GM23338 (cell line): ENCODE data around the gene CAMTA1. TPM values are rescaled to one million over a fixed set of nuclear protein-coding genes. Genes with fewer than 3 reads are reported as not detected.

Experiments used
- ATAC-seq: fragments of 200-7000 bp; cut with Tn5 transposase; 3 replicates; pipeline ENCODE4 v1.9.1; 2020
- DNase-seq: peaks from one replicate; pipeline ENCODE4 v3.0.0-alpha.2; 2015; ENCODE audit warnings: low spot score
- H2AFZ ChIP-seq: fragments of 200-600 bp; sonication (generic); 2 replicates; pipeline ENCODE4 v1.8.0; 2016; ENCODE audit warnings: antibody characterized with exemption, mild to moderate bottlenecking, moderate library complexity
- H3F3A ChIP-seq: fragments of 200-600 bp; sonication (generic); replicated peaks from 2 replicates; pipeline ENCODE4 v1.8.0; 2017; ENCODE audit warnings: antibody characterized with exemption, mixed run types, low read depth
- H3K27ac ChIP-seq: fragments of 200-600 bp; sonication (generic); 2 replicates; pipeline ENCODE4 v1.6.1; 2016; ENCODE audit warnings: low read depth
- H3K27me3 ChIP-seq: fragments of 200-600 bp; sonication (generic); 2 replicates; pipeline ENCODE4 v1.8.0; 2016; ENCODE audit warnings: mild to moderate bottlenecking, mixed run types, moderate library complexity; ENCODE audit not compliant: insufficient read depth
- H3K36me3 ChIP-seq: fragments of 200-600 bp; sonication (generic); 2 replicates; pipeline ENCODE4 v1.8.0; 2016; ENCODE audit warnings: mild to moderate bottlenecking; ENCODE audit not compliant: insufficient read depth
- H3K4me1 ChIP-seq: fragments of 200-600 bp; sonication (generic); 2 replicates; pipeline ENCODE4 v1.8.0; 2016; ENCODE audit warnings: mild to moderate bottlenecking, moderate library complexity; ENCODE audit not compliant: insufficient read depth
- H3K4me2 ChIP-seq: fragments of 200-600 bp; sonication (generic); 2 replicates; pipeline ENCODE4 v1.7.1; 2017; ENCODE audit warnings: mixed run types
- H3K4me3 ChIP-seq: fragments of 200-600 bp; sonication (generic); 2 replicates; pipeline ENCODE4 v1.6.1; 2016; ENCODE audit warnings: mixed run types
- H3K79me2 ChIP-seq: fragments of 200-600 bp; sonication (generic); replicated peaks from 2 replicates; pipeline ENCODE4 v1.8.0; 2017; ENCODE audit warnings: mild to moderate bottlenecking; ENCODE audit not compliant: insufficient read depth
- H3K9me2 ChIP-seq: fragments of 200-600 bp; sonication (generic); 2 replicates; pipeline ENCODE4 v1.8.0; 2017; ENCODE audit not compliant: insufficient read depth
- H4K20me1 ChIP-seq: fragments of 200-600 bp; sonication (generic); replicated peaks from 2 replicates; pipeline ENCODE4 v1.8.0; 2017; ENCODE audit warnings: mild to moderate bottlenecking; ENCODE audit not compliant: insufficient read depth
- H3K27ac Mint-ChIP-seq: 2 replicates; pipeline ENCODE4 v1.8.0; 2020; ENCODE audit warnings: inconsistent platforms, mild to moderate bottlenecking, moderate library complexity, mixed read lengths
- H3K27me3 Mint-ChIP-seq: 3 replicates; pipeline ENCODE4 v1.8.0; 2022; ENCODE audit warnings: low read depth, mild to moderate bottlenecking, moderate library complexity, mixed read lengths, inconsistent platforms; ENCODE audit not compliant: insufficient read depth, poor library complexity
- H3K36me3 Mint-ChIP-seq: 3 replicates; pipeline ENCODE4 v1.8.0; 2021; ENCODE audit warnings: low read depth, mild to moderate bottlenecking, inconsistent platforms, moderate library complexity, mixed read lengths
- H3K4me1 Mint-ChIP-seq: 3 replicates; pipeline ENCODE4 v1.8.0; 2020; ENCODE audit warnings: mild to moderate bottlenecking, inconsistent platforms, mixed read lengths
- H3K4me3 Mint-ChIP-seq: 3 replicates; pipeline ENCODE4 v1.8.0; 2021; ENCODE audit warnings: moderate library complexity, mild to moderate bottlenecking, inconsistent platforms, mixed read lengths
- H3K9me3 Mint-ChIP-seq: 3 replicates; pipeline ENCODE4 v1.8.0; 2020; ENCODE audit warnings: moderate library complexity, mild to moderate bottlenecking, inconsistent platforms, mixed read lengths
- CREB1 ChIP-seq: fragments of 250-450 bp; sonication (Bioruptor Pico); IDR thresholded peaks from 2 replicates; pipeline ENCODE4 v1.5.0; 2020; ENCODE audit warnings: low read depth, mild to moderate bottlenecking, moderate library complexity
- EZH2 ChIP-seq: fragments of 200-600 bp; sonication (generic); IDR thresholded peaks from one replicate; pipeline ENCODE4 v1.8.0; 2017; ENCODE audit warnings: antibody characterized with exemption, mild to moderate bottlenecking, low read depth; ENCODE audit not compliant: unreplicated experiment
- EZH2phosphoT487 ChIP-seq: fragments of 200-600 bp; sonication (generic); IDR thresholded peaks from one replicate; pipeline ENCODE4 v1.8.1; 2018; ENCODE audit warnings: antibody characterized with exemption; ENCODE audit not compliant: unreplicated experiment
- JUNB ChIP-seq: IDR thresholded peaks from one replicate; pipeline ENCODE4 v1.6.1; 2016; ENCODE audit warnings: antibody characterized with exemption; ENCODE audit not compliant: unreplicated experiment
- NANOG ChIP-seq: IDR thresholded peaks from 2 replicates; pipeline ENCODE4 v1.6.1; 2016; ENCODE audit warnings: antibody characterized with exemption, borderline replicate concordance
- POLR2AphosphoS5 ChIP-seq: IDR thresholded peaks from 2 replicates; pipeline ENCODE4 v1.6.1; 2016; ENCODE audit warnings: antibody characterized with exemption, low read depth
- STAT1 ChIP-seq: IDR thresholded peaks from one replicate; pipeline ENCODE4 v1.6.1; 2016; ENCODE audit warnings: antibody characterized with exemption; ENCODE audit not compliant: unreplicated experiment
- ZNF114 ChIP-seq: fragments of 250-450 bp; sonication (Bioruptor Pico); IDR thresholded peaks from 2 replicates; pipeline ENCODE4 v1.5.0; 2020; ENCODE audit warnings: mild to moderate bottlenecking, moderate library complexity
- ZNF331 ChIP-seq: fragments of 250-450 bp; sonication (Bioruptor Pico); IDR thresholded peaks from 2 replicates; pipeline ENCODE4 v1.5.0; 2020; ENCODE audit warnings: low read depth, mild to moderate bottlenecking, moderate library complexity
- polyA plus RNA-seq: library from polyadenylated mRNA; unstranded; fragments of >200 nt; fragmentation: Nextera tagmentation; extraction: Ambion mirVana; gene quantifications from 2 replicates; pipeline ENCODE4 v1.2.1, GENCODE V29; 2016
- total RNA-seq: library from RNA; depleted of rRNA; stranded (reverse); fragments of >200 nt; shearing (Covaris generic); gene quantifications from 2 replicates; pipeline ENCODE4 v1.2.3, GENCODE V29; 2014
- TF ChIP-seq, protein P1 (sequence below), 2 experiments: fragments of 200-600 bp in 1 of 2; sonication (generic) in 1 of 2; conservative IDR thresholded peaks; 2 replicates each; pipeline versions ENCODE4 v1.5.1 to v1.6.1; 2016 to 2017; ENCODE audit warnings: antibody characterized with exemption in 2 of 2, low read depth in 2 of 2, mild to moderate bottlenecking in 2 of 2, moderate library complexity in 1 of 2
- TF ChIP-seq, protein P2 (sequence below): IDR thresholded peaks from 2 replicates; pipeline ENCODE4 v1.6.1; 2016; ENCODE audit warnings: antibody characterized with exemption
- TF ChIP-seq, protein P3 (sequence below): IDR thresholded peaks from one replicate; pipeline ENCODE4 v1.6.1; 2018; ENCODE audit warnings: antibody characterized with exemption; ENCODE audit not compliant: unreplicated experiment
- TF ChIP-seq, protein P4 (sequence below): fragments of 250-450 bp; sonication (Bioruptor Pico); IDR thresholded peaks from 2 replicates; pipeline ENCODE4 v1.5.0; 2020; ENCODE audit warnings: mild to moderate bottlenecking, moderate library complexity

CAMTA1 gene
- total and polyA plus RNA-seq, 2 experiments from 2014 or later, result 115 to 519 TPM

DNA sequence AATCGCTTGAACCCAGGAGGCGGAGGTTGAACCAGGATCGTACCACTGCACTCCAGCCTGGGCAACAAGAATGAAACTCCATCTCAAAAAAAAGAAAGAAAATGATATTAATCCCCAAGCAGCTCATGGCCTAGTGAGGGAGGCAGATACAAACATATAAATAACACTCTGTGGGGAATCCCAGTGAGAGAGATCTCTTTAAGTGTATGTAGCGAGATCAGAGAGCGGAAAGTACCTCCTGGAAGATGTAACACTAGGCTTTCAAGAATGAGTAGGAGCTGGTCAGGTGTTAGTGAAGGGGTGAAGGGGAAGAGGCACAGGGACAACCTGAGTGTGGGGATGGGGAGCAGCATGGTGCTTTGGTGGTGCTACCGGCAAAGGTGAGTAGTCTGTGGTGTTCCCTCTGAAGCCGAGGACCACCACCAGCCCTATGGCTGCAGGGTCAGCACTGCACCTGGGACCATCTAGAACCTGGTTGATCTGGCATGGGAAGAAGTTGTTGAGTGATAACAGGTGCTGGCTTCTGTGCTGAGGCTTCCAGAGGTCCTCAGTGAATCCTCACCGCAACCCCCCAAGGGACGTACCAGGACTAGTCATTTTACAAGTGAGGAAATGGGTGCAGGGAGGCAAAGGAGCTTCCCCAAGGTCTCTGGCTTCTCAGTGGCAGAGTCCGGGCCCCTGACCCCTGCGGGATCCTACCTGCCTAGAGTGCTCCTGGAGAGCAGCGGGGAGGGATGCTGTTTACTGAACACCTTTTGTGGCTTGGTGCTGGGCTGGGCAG is 618.2 kb downstream of the CAMTA1 start:
- no peak overlapping the region for H3K4me3 Mint-ChIP-seq
- H3K27ac Mint-ChIP-seq, result no peak overlapping the region; the same call in 1 of the 2 replicates
- H3K79me2 ChIP-seq, result no peaks in the 10 kb centered on the region
- peaks cover 25% of the 10 kb centered on the region for H3K9me3 Mint-ChIP-seq
- peaks cover 26% of the 10 kb centered on the region for H3K4me1 Mint-ChIP-seq
- H3K27me3 Mint-ChIP-seq, result peaks cover 3% of the 10 kb centered on the region
- no peaks in the 10 kb centered on the region for H4K20me1 ChIP-seq
- no peaks in the 10 kb centered on the region for H3K27me3 ChIP-seq
- H3K4me3 ChIP-seq, result no peak overlapping the region
- H3K36me3 Mint-ChIP-seq, result peaks cover 21% of the 10 kb centered on the region; the same call in 2 of the 3 replicates
- DNase-seq (no peak), ATAC-seq (no peak)
- no peak overlapping the region for H3K27ac ChIP-seq
- H3K36me3 ChIP-seq, result no peaks in the 10 kb centered on the region
- no peak overlapping the region for H2AFZ ChIP-seq
- H3K9me2 ChIP-seq, result no peaks in the 10 kb centered on the region; the same call in 1 of the 2 replicates
- no peaks in the 10 kb centered on the region for H3F3A ChIP-seq
- TF ChIP-seq NANOG, result no peak
- TF ChIP-seq STAT1, result no peak
- TF ChIP-seq, protein P1, sequence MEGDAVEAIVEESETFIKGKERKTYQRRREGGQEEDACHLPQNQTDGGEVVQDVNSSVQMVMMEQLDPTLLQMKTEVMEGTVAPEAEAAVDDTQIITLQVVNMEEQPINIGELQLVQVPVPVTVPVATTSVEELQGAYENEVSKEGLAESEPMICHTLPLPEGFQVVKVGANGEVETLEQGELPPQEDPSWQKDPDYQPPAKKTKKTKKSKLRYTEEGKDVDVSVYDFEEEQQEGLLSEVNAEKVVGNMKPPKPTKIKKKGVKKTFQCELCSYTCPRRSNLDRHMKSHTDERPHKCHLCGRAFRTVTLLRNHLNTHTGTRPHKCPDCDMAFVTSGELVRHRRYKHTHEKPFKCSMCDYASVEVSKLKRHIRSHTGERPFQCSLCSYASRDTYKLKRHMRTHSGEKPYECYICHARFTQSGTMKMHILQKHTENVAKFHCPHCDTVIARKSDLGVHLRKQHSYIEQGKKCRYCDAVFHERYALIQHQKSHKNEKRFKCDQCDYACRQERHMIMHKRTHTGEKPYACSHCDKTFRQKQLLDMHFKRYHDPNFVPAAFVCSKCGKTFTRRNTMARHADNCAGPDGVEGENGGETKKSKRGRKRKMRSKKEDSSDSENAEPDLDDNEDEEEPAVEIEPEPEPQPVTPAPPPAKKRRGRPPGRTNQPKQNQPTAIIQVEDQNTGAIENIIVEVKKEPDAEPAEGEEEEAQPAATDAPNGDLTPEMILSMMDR (conservative IDR thresholded peaks at IDR 0.05; ENCODE audit: low read depth in 2 of 2), result no peak
- no peak for TF ChIP-seq JUNB
- TF ChIP-seq, protein P2, sequence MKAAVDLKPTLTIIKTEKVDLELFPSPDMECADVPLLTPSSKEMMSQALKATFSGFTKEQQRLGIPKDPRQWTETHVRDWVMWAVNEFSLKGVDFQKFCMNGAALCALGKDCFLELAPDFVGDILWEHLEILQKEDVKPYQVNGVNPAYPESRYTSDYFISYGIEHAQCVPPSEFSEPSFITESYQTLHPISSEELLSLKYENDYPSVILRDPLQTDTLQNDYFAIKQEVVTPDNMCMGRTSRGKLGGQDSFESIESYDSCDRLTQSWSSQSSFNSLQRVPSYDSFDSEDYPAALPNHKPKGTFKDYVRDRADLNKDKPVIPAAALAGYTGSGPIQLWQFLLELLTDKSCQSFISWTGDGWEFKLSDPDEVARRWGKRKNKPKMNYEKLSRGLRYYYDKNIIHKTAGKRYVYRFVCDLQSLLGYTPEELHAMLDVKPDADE, result no peak
- no peak for TF ChIP-seq EZH2phosphoT487
- no peak for TF ChIP-seq CREB1 (CRISPR knock-in tag)
- no peak for TF ChIP-seq POLR2AphosphoS5
- TF ChIP-seq ZNF331 (CRISPR knock-in tag), result no peak
- no peak for TF ChIP-seq ZNF114
- no peak for TF ChIP-seq EZH2
- TF ChIP-seq, protein P3, sequence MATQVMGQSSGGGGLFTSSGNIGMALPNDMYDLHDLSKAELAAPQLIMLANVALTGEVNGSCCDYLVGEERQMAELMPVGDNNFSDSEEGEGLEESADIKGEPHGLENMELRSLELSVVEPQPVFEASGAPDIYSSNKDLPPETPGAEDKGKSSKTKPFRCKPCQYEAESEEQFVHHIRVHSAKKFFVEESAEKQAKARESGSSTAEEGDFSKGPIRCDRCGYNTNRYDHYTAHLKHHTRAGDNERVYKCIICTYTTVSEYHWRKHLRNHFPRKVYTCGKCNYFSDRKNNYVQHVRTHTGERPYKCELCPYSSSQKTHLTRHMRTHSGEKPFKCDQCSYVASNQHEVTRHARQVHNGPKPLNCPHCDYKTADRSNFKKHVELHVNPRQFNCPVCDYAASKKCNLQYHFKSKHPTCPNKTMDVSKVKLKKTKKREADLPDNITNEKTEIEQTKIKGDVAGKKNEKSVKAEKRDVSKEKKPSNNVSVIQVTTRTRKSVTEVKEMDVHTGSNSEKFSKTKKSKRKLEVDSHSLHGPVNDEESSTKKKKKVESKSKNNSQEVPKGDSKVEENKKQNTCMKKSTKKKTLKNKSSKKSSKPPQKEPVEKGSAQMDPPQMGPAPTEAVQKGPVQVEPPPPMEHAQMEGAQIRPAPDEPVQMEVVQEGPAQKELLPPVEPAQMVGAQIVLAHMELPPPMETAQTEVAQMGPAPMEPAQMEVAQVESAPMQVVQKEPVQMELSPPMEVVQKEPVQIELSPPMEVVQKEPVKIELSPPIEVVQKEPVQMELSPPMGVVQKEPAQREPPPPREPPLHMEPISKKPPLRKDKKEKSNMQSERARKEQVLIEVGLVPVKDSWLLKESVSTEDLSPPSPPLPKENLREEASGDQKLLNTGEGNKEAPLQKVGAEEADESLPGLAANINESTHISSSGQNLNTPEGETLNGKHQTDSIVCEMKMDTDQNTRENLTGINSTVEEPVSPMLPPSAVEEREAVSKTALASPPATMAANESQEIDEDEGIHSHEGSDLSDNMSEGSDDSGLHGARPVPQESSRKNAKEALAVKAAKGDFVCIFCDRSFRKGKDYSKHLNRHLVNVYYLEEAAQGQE, result no peak
- TF ChIP-seq, protein P4, sequence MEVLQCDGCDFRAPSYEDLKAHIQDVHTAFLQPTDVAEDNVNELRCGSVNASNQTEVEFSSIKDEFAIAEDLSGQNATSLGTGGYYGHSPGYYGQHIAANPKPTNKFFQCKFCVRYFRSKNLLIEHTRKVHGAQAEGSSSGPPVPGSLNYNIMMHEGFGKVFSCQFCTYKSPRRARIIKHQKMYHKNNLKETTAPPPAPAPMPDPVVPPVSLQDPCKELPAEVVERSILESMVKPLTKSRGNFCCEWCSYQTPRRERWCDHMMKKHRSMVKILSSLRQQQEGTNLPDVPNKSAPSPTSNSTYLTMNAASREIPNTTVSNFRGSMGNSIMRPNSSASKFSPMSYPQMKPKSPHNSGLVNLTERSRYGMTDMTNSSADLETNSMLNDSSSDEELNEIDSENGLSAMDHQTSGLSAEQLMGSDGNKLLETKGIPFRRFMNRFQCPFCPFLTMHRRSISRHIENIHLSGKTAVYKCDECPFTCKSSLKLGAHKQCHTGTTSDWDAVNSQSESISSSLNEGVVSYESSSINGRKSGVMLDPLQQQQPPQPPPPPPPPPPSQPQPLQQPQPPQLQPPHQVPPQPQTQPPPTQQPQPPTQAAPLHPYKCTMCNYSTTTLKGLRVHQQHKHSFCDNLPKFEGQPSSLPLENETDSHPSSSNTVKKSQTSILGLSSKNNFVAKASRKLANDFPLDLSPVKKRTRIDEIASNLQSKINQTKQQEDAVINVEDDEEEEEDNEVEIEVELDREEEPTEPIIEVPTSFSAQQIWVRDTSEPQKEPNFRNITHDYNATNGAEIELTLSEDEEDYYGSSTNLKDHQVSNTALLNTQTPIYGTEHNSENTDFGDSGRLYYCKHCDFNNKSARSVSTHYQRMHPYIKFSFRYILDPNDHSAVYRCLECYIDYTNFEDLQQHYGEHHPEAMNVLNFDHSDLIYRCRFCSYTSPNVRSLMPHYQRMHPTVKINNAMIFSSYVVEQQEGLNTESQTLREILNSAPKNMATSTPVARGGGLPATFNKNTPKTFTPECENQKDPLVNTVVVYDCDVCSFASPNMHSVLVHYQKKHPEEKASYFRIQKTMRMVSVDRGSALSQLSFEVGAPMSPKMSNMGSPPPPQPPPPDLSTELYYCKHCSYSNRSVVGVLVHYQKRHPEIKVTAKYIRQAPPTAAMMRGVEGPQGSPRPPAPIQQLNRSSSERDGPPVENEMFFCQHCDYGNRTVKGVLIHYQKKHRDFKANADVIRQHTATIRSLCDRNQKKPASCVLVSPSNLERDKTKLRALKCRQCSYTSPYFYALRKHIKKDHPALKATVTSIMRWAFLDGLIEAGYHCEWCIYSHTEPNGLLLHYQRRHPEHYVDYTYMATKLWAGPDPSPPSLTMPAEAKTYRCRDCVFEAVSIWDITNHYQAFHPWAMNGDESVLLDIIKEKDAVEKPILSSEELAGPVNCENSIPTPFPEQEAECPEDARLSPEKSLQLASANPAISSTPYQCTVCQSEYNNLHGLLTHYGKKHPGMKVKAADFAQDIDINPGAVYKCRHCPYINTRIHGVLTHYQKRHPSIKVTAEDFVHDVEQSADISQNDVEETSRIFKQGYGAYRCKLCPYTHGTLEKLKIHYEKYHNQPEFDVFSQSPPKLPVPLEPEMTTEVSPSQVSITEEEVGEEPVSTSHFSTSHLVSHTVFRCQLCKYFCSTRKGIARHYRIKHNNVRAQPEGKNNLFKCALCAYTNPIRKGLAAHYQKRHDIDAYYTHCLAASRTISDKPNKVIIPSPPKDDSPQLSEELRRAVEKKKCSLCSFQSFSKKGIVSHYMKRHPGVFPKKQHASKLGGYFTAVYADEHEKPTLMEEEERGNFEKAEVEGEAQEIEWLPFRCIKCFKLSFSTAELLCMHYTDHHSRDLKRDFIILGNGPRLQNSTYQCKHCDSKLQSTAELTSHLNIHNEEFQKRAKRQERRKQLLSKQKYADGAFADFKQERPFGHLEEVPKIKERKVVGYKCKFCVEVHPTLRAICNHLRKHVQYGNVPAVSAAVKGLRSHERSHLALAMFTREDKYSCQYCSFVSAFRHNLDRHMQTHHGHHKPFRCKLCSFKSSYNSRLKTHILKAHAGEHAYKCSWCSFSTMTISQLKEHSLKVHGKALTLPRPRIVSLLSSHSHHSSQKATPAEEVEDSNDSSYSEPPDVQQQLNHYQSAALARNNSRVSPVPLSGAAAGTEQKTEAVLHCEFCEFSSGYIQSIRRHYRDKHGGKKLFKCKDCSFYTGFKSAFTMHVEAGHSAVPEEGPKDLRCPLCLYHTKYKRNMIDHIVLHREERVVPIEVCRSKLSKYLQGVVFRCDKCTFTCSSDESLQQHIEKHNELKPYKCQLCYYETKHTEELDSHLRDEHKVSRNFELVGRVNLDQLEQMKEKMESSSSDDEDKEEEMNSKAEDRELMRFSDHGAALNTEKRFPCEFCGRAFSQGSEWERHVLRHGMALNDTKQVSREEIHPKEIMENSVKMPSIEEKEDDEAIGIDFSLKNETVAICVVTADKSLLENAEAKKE (CRISPR knock-in tag), result no peak
- no peak overlapping the region for H3K4me2 ChIP-seq
- H3K4me1 ChIP-seq, result no peaks in the 10 kb centered on the region; the same call in 1 of the 2 replicates
